Neural cell (in vitro differentiated cells): ENCODE results near the gene MCTP2. TPM values are rescaled to one million over a fixed set of nuclear protein-coding genes. Genes with fewer than 3 reads are reported as not detected.

Source experiments
- H2AFZ ChIP-seq: fragments of 200-600, 300-800 bp; sonication (generic), shearing (Covaris generic); 2 replicates; pipeline ENCODE4 v1.6.0; 2014; ENCODE audit warnings: low read depth, mild to moderate bottlenecking, antibody characterized with exemption, low read length, moderate library complexity
- H3F3A ChIP-seq: fragments of 200-600 bp; shearing (Covaris generic); 2 replicates; pipeline ENCODE4 v1.6.1; 2016; ENCODE audit warnings: mild to moderate bottlenecking, moderate library complexity, mixed read lengths, antibody characterized with exemption, low read length; ENCODE audit not compliant: insufficient read depth, poor library complexity, severe bottlenecking
- H3K27ac ChIP-seq: fragments of 200-600, 300-800 bp; sonication (generic), shearing (Covaris generic); 2 replicates; pipeline ENCODE4 v1.5.1; 2014; ENCODE audit warnings: mild to moderate bottlenecking, low read length, moderate library complexity
- H3K27me3 ChIP-seq: fragments of 300-800, 200-600 bp; sonication (generic), shearing (Covaris generic); 2 replicates; pipeline ENCODE4 v1.6.0; 2014; ENCODE audit warnings: mild to moderate bottlenecking, low read depth, low read length, moderate library complexity; ENCODE audit not compliant: insufficient read depth
- H3K36me3 ChIP-seq: fragments of 300-800, 200-600 bp; sonication (generic), shearing (Covaris generic); 2 replicates; pipeline ENCODE4 v1.5.1; 2014; ENCODE audit warnings: mild to moderate bottlenecking, antibody characterized with exemption, low read length, moderate library complexity; ENCODE audit not compliant: insufficient read depth
- H3K4me2 ChIP-seq: fragments of 300-800, 200-600 bp; sonication (generic), shearing (Covaris generic); 2 replicates; pipeline ENCODE4 v1.6.0; 2014; ENCODE audit warnings: mild to moderate bottlenecking, low read length
- H3K4me3 ChIP-seq: fragments of 300-800, 200-600 bp; sonication (generic), shearing (Covaris generic); 2 replicates; pipeline ENCODE4 v1.5.1; 2014; ENCODE audit warnings: mild to moderate bottlenecking, low read length, moderate library complexity
- H3K79me2 ChIP-seq: fragments of 200-600 bp; shearing (Covaris generic); replicated peaks from 2 replicates; pipeline ENCODE4 v1.6.0; 2014; ENCODE audit warnings: mild to moderate bottlenecking, low read length, moderate library complexity; ENCODE audit not compliant: insufficient read depth
- H3K9ac ChIP-seq: fragments of 300-800, 200-600 bp; sonication (generic), shearing (Covaris generic); 2 replicates; pipeline ENCODE4 v1.6.1; 2016; ENCODE audit warnings: mild to moderate bottlenecking, low read length, mixed read lengths
- H3K9me2 ChIP-seq: fragments of 200-600 bp; shearing (Covaris generic); 2 replicates; pipeline ENCODE4 v1.6.1; 2016; ENCODE audit warnings: mild to moderate bottlenecking, low read length, mixed read lengths; ENCODE audit not compliant: insufficient read depth
- H3K9me3 ChIP-seq: fragments of 200-600, 300-800 bp; sonication (generic), shearing (Covaris generic); 2 replicates; pipeline ENCODE4 v1.6.1; 2016; ENCODE audit warnings: mild to moderate bottlenecking, mixed run types, low read length, moderate library complexity, mixed read lengths
- H4K20me1 ChIP-seq: fragments of 200-600 bp; shearing (Covaris generic); 2 replicates; pipeline ENCODE4 v1.6.1; 2016; ENCODE audit warnings: mild to moderate bottlenecking, mixed run types; ENCODE audit not compliant: insufficient read depth
- EP300 ChIP-seq: fragments of 450-650 bp; conservative IDR thresholded peaks from 2 replicates; pipeline ENCODE4 v1.6.1; 2014; ENCODE audit warnings: antibody characterized with exemption, mild to moderate bottlenecking, moderate library complexity; ENCODE audit not compliant: poor library complexity, severe bottlenecking
- EZH2 ChIP-seq: fragments of 200-600, 300-800 bp; shearing (Covaris generic), sonication (generic); IDR thresholded peaks from 2 replicates; pipeline ENCODE4 v1.6.1; 2014; ENCODE audit warnings: antibody characterized with exemption, low read length, borderline replicate concordance, mild to moderate bottlenecking; ENCODE audit not compliant: insufficient read depth, poor library complexity, severe bottlenecking
- MXI1 ChIP-seq: fragments of 450-650 bp; conservative IDR thresholded peaks from 2 replicates; pipeline ENCODE4 v1.6.1; 2014; ENCODE audit warnings: antibody characterized with exemption, mild to moderate bottlenecking; ENCODE audit not compliant: poor library complexity, severe bottlenecking
- POLR2AphosphoS5 ChIP-seq: IDR thresholded peaks from 2 replicates; pipeline ENCODE4 v1.6.1; 2012
- RAD21 ChIP-seq: fragments of 450-650 bp; conservative IDR thresholded peaks from 2 replicates; pipeline ENCODE4 v1.6.1; 2014; ENCODE audit warnings: antibody characterized with exemption, mild to moderate bottlenecking, moderate library complexity
- SMC3 ChIP-seq: fragments of 450-650 bp; conservative IDR thresholded peaks from 2 replicates; pipeline ENCODE4 v1.6.1; 2014; ENCODE audit warnings: antibody characterized with exemption, mild to moderate bottlenecking, moderate library complexity; ENCODE audit not compliant: poor library complexity
- TAF1 ChIP-seq: IDR thresholded peaks from 2 replicates; pipeline ENCODE4 v1.6.1; 2012; ENCODE audit warnings: low read depth
- polyA plus RNA-seq: library from polyadenylated mRNA; depleted of rRNA; stranded (reverse); fragments of >200 nt; gene quantifications from 2 replicates; pipeline ENCODE4 v1.2.3, GENCODE V29; 2014
- TF ChIP-seq, protein P1 (sequence below): IDR thresholded peaks from 2 replicates; pipeline ENCODE4 v1.6.1; 2012; ENCODE audit warnings: borderline replicate concordance
- TF ChIP-seq, protein P2 (sequence below): fragments of 450-650 bp; IDR thresholded peaks from 2 replicates; pipeline ENCODE4 v1.5.1; 2014; ENCODE audit warnings: antibody characterized with exemption, mild to moderate bottlenecking, moderate library complexity; ENCODE audit not compliant: poor library complexity, severe bottlenecking

The MCTP2 gene
- polyA plus RNA-seq, 1 donor from 2014 or later, result not detected

- H3K27ac ChIP-seq, result no peak overlapping the region
- no peak overlapping the region for H3K4me3 ChIP-seq
- H3K36me3 ChIP-seq, result no peaks in the 10 kb centered on the region
- no peaks in the 10 kb centered on the region for H3K27me3 ChIP-seq
- TF ChIP-seq POLR2AphosphoS5, result no peak
- TF ChIP-seq SMC3, result no peak
- no peak for TF ChIP-seq RAD21
- TF ChIP-seq, protein P1, sequence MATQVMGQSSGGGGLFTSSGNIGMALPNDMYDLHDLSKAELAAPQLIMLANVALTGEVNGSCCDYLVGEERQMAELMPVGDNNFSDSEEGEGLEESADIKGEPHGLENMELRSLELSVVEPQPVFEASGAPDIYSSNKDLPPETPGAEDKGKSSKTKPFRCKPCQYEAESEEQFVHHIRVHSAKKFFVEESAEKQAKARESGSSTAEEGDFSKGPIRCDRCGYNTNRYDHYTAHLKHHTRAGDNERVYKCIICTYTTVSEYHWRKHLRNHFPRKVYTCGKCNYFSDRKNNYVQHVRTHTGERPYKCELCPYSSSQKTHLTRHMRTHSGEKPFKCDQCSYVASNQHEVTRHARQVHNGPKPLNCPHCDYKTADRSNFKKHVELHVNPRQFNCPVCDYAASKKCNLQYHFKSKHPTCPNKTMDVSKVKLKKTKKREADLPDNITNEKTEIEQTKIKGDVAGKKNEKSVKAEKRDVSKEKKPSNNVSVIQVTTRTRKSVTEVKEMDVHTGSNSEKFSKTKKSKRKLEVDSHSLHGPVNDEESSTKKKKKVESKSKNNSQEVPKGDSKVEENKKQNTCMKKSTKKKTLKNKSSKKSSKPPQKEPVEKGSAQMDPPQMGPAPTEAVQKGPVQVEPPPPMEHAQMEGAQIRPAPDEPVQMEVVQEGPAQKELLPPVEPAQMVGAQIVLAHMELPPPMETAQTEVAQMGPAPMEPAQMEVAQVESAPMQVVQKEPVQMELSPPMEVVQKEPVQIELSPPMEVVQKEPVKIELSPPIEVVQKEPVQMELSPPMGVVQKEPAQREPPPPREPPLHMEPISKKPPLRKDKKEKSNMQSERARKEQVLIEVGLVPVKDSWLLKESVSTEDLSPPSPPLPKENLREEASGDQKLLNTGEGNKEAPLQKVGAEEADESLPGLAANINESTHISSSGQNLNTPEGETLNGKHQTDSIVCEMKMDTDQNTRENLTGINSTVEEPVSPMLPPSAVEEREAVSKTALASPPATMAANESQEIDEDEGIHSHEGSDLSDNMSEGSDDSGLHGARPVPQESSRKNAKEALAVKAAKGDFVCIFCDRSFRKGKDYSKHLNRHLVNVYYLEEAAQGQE, result no peak
- TF ChIP-seq TAF1, result no peak
- TF ChIP-seq, protein P2, sequence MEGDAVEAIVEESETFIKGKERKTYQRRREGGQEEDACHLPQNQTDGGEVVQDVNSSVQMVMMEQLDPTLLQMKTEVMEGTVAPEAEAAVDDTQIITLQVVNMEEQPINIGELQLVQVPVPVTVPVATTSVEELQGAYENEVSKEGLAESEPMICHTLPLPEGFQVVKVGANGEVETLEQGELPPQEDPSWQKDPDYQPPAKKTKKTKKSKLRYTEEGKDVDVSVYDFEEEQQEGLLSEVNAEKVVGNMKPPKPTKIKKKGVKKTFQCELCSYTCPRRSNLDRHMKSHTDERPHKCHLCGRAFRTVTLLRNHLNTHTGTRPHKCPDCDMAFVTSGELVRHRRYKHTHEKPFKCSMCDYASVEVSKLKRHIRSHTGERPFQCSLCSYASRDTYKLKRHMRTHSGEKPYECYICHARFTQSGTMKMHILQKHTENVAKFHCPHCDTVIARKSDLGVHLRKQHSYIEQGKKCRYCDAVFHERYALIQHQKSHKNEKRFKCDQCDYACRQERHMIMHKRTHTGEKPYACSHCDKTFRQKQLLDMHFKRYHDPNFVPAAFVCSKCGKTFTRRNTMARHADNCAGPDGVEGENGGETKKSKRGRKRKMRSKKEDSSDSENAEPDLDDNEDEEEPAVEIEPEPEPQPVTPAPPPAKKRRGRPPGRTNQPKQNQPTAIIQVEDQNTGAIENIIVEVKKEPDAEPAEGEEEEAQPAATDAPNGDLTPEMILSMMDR, result no peak
- TF ChIP-seq MXI1, result no peak
- TF ChIP-seq EP300, result no peak
- no peak for TF ChIP-seq EZH2
- H4K20me1 ChIP-seq, result no peaks in the 10 kb centered on the region
- no peaks in the 10 kb centered on the region for H3K9me3 ChIP-seq
- H3K9me2 ChIP-seq, result no peaks in the 10 kb centered on the region
- no peak overlapping the region for H3K4me2 ChIP-seq
- H3K79me2 ChIP-seq, result no peaks in the 10 kb centered on the region
- H3K9ac ChIP-seq, result no peak overlapping the region
- H3F3A ChIP-seq, result no peaks in the 10 kb centered on the region
- H2AFZ ChIP-seq, result no peak overlapping the region
Observed at GRCh38 chr15:94199725-94200124, 31.6 kb upstream of the MCTP2 start.

GRCh38 chr15:94203306-94203705 lies 28.1 kb upstream of the MCTP2 start:
- TF ChIP-seq, protein P1, result no peak
- TF ChIP-seq POLR2AphosphoS5, result no peak
- TF ChIP-seq EP300, result no peak
- no peaks in the 10 kb centered on the region for H4K20me1 ChIP-seq
- H3F3A ChIP-seq, result no peaks in the 10 kb centered on the region
- no peaks in the 10 kb centered on the region for H3K27me3 ChIP-seq
- H3K9me3 ChIP-seq, result no peaks in the 10 kb centered on the region
- no peaks in the 10 kb centered on the region for H3K9me2 ChIP-seq
- H3K79me2 ChIP-seq, result no peaks in the 10 kb centered on the region
- no peak overlapping the region for H3K27ac ChIP-seq
- H2AFZ ChIP-seq, result no peak overlapping the region
- H3K36me3 ChIP-seq, result no peaks in the 10 kb centered on the region
- H3K4me2 ChIP-seq, result no peak overlapping the region
- H3K4me3 ChIP-seq, result no peak overlapping the region
- no peak overlapping the region for H3K9ac ChIP-seq
